HEK293 (cell line): ENCODE measurements around the gene JUP.
A peak's percentile ranks its signal among the peaks of the same experiment; 100 is the strongest.

Source experiments
- CTCF ChIA-PET: fragments of 350-600 bp; formaldehyde crosslinking; extraction: SDS; loops from one replicate; lab custom pipeline; 2021; ENCODE audit warnings: antibody characterized with exemption; lab: Yijun Ruan, JAX
- POLR2A ChIA-PET: fragments of 300-600 bp; formaldehyde crosslinking; extraction: SDS; loops from one replicate; lab custom pipeline; 2020; ENCODE audit warnings: antibody characterized with exemption, inconsistent platforms; lab: Yijun Ruan, JAX
- H3K27ac ChIP-seq: fragments of 200-500 bp; sonication (Bioruptor generic); 2 replicates; pipeline ENCODE4 v1.5.1; 2014; ENCODE audit warnings: low read depth, low read length, control low read depth, inconsistent platforms; ENCODE audit errors: extremely low read depth
- H3K36me3 ChIP-seq, 2 experiments: fragments of 200-500 bp in 1 of 2; sonication (Bioruptor generic) in 1 of 2; 1 replicate in 1 of 2; 2 replicates in 1 of 2; pipeline ENCODE4 v1.5.1; 2014 to 2017; ENCODE audit warnings: inconsistent platforms in 2 of 2, low read length in 2 of 2; ENCODE audit not compliant: control insufficient read depth in 2 of 2, insufficient read depth in 1 of 2
- H3K4me1 ChIP-seq: fragments of 200-500 bp; sonication (Bioruptor generic); 2 replicates; pipeline ENCODE4 v1.5.1; 2014; ENCODE audit warnings: mild to moderate bottlenecking, low read length, inconsistent platforms; ENCODE audit not compliant: control insufficient read depth, insufficient read depth
- H3K4me3 ChIP-seq: 2 replicates; pipeline ENCODE4 v1.5.1; 2011; ENCODE audit warnings: low read depth, mild to moderate bottlenecking, control low read depth, low read length, moderate library complexity
- H3K9me3 ChIP-seq: fragments of 200-500 bp; sonication (Bioruptor generic); 2 replicates; pipeline ENCODE4 v1.5.1; 2014; ENCODE audit warnings: low read depth, low read length, inconsistent platforms; ENCODE audit not compliant: control insufficient read depth, insufficient read depth
- EGR2 ChIP-seq: fragments of 450-650 bp; formaldehyde crosslinking; IDR thresholded peaks from 2 replicates; pipeline ENCODE4 v1.5.1; 2016; ENCODE audit warnings: low read depth, missing biosample characterization, missing genetic modification characterization
- ELK4 ChIP-seq: IDR thresholded peaks from 2 replicates; pipeline ENCODE4 v1.6.1; 2011; ENCODE audit warnings: mild to moderate bottlenecking, low read depth, low read length, borderline replicate concordance
- GLIS1 ChIP-seq: fragments of 450-650 bp; formaldehyde crosslinking; IDR thresholded peaks from 2 replicates; pipeline ENCODE4 v1.5.1; 2016; ENCODE audit warnings: missing biosample characterization, missing genetic modification characterization
- PRDM1 ChIP-seq: fragments of 450-650 bp; formaldehyde crosslinking; IDR thresholded peaks from 2 replicates; pipeline ENCODE4; 2016; ENCODE audit warnings: missing biosample characterization, missing genetic modification characterization
- REST ChIP-seq: fragments of 450-650 bp; formaldehyde crosslinking; IDR thresholded peaks from 2 replicates; pipeline ENCODE4 v1.5.1; 2016; ENCODE audit warnings: missing biosample characterization, missing genetic modification characterization
- SCRT2 ChIP-seq: fragments of 450-650 bp; formaldehyde crosslinking; IDR thresholded peaks from 2 replicates; pipeline ENCODE4 v1.5.1; 2016; ENCODE audit warnings: missing biosample characterization, missing genetic modification characterization
- SP3 ChIP-seq: fragments of 450-650 bp; formaldehyde crosslinking; IDR thresholded peaks from 2 replicates; pipeline ENCODE4 v1.5.1; 2016; ENCODE audit warnings: missing biosample characterization, missing genetic modification characterization
- TRIM28 ChIP-seq: IDR thresholded peaks from 2 replicates; pipeline ENCODE4 v1.6.1; 2011; ENCODE audit warnings: low read length, control low read depth, borderline replicate concordance
- ZBTB20 ChIP-seq: fragments of 450-650 bp; formaldehyde crosslinking; IDR thresholded peaks from 2 replicates; pipeline ENCODE4 v1.5.1; 2016; ENCODE audit warnings: missing biosample characterization, missing genetic modification characterization
- ZFHX2 ChIP-seq: fragments of 450-650 bp; formaldehyde crosslinking; conservative IDR thresholded peaks from 2 replicates; pipeline ENCODE4 v1.5.1; 2016; ENCODE audit warnings: missing biosample characterization, missing genetic modification characterization
- ZNF121 ChIP-seq: fragments of 450-650 bp; formaldehyde crosslinking; IDR thresholded peaks from 2 replicates; pipeline ENCODE4 v1.5.1; 2016; ENCODE audit warnings: missing biosample characterization, missing genetic modification characterization
- ZNF157 ChIP-seq: fragments of 450-650 bp; formaldehyde crosslinking; IDR thresholded peaks from 2 replicates; pipeline ENCODE4 v1.5.1; 2016; ENCODE audit warnings: missing biosample characterization, missing genetic modification characterization
- ZNF175 ChIP-seq: fragments of 450-650 bp; formaldehyde crosslinking; IDR thresholded peaks from 2 replicates; pipeline ENCODE4 v1.5.1; 2016; ENCODE audit warnings: missing biosample characterization, missing genetic modification characterization
- ZNF184 ChIP-seq: fragments of 450-650 bp; IDR thresholded peaks from 2 replicates; pipeline ENCODE4 v1.5.1; 2018; ENCODE audit warnings: missing biosample characterization, mild to moderate bottlenecking, missing genetic modification characterization
- ZNF223 ChIP-seq: fragments of 450-650 bp; formaldehyde crosslinking; IDR thresholded peaks from 2 replicates; pipeline ENCODE4 v1.5.1; 2016; ENCODE audit warnings: missing biosample characterization, missing genetic modification characterization
- ZNF354C ChIP-seq: fragments of 450-650 bp; formaldehyde crosslinking; IDR thresholded peaks from 2 replicates; pipeline ENCODE4 v1.5.1; 2016; ENCODE audit warnings: missing biosample characterization, missing genetic modification characterization, low read depth, borderline replicate concordance
- ZNF366 ChIP-seq: fragments of 450-650 bp; formaldehyde crosslinking; conservative IDR thresholded peaks from 2 replicates; pipeline ENCODE4 v1.5.1; 2016; ENCODE audit warnings: missing biosample characterization, missing genetic modification characterization
- ZNF426 ChIP-seq: fragments of 450-650 bp; formaldehyde crosslinking; IDR thresholded peaks from 2 replicates; pipeline ENCODE4 v1.5.1; 2017; ENCODE audit warnings: missing biosample characterization, missing genetic modification characterization, mild to moderate bottlenecking, inconsistent platforms, moderate library complexity
- ZNF514 ChIP-seq: fragments of 450-650 bp; formaldehyde crosslinking; IDR thresholded peaks from 2 replicates; pipeline ENCODE4 v1.5.1; 2016; ENCODE audit warnings: missing biosample characterization, missing genetic modification characterization
- ZNF571 ChIP-seq: fragments of 450-650 bp; formaldehyde crosslinking; IDR thresholded peaks from 2 replicates; pipeline ENCODE4 v1.5.0; 2017; ENCODE audit warnings: missing biosample characterization, missing genetic modification characterization
- ZNF585B ChIP-seq: fragments of 450-650 bp; formaldehyde crosslinking; IDR thresholded peaks from 2 replicates; pipeline ENCODE4 v1.5.1; 2016; ENCODE audit warnings: missing biosample characterization, missing genetic modification characterization
- ZNF645 ChIP-seq: fragments of 450-650 bp; formaldehyde crosslinking; IDR thresholded peaks from 2 replicates; pipeline ENCODE4; 2016; ENCODE audit warnings: missing biosample characterization, missing genetic modification characterization
- ZNF654 ChIP-seq: fragments of 450-650 bp; formaldehyde crosslinking; IDR thresholded peaks from 2 replicates; pipeline ENCODE4 v1.5.1; 2016; ENCODE audit warnings: low read depth, missing biosample characterization, missing genetic modification characterization
- ZNF768 ChIP-seq: fragments of 450-650 bp; formaldehyde crosslinking; IDR thresholded peaks from 2 replicates; pipeline ENCODE4 v1.5.1; 2018; ENCODE audit warnings: missing biosample characterization, mild to moderate bottlenecking, missing genetic modification characterization
- ZSCAN18 ChIP-seq: fragments of 450-650 bp; formaldehyde crosslinking; IDR thresholded peaks from 2 replicates; pipeline ENCODE4 v1.5.1; 2016; ENCODE audit warnings: missing biosample characterization, missing genetic modification characterization

JUP gene

GRCh38 chr17:41707803-41708669 lies 78.5 kb downstream of the JUP start:
- TF ChIP-seq ZNF121 (tag by site-specific recombination) (peak; percentile 41; the same call in 1 of the 2 replicates), ZNF175 (tag by site-specific recombination) (no peak), ZBTB20 (no peak), ELK4 (no peak), ZNF645 (no peak), ZNF223 (tag by site-specific recombination) (no peak)
- Histone ChIP-seq H3K27ac (no peak overlapping the region), H3K36me3 (no peaks in the 10 kb centered on the region), H3K4me3 (no peak overlapping the region), H3K9me3 (no peaks in the 10 kb centered on the region), H3K4me1 (no peaks in the 10 kb centered on the region)
- CTCF ChIA-PET = interaction anchor here (0.7 to 9.8 kb wide), 7 partner anchors 10 to 384 kb away, joined by 3 to 103 read pairs (median 6); no protein-coding TSS in a partner anchor
- POLR2A ChIA-PET = interaction anchor here (0.6 to 3.5 kb wide), 8 partner anchors 13 to 79 kb away, joined by 3 to 24 read pairs (median 4); partner anchors contain the start of genes EIF1 and JUP

- ChIA-PET CTCF (interaction anchor here (1.0 to 9.8 kb wide), 2 partner anchors 11 to 96 kb away, joined by 4 to 103 read pairs; no protein-coding TSS in a partner anchor), POLR2A (interaction anchor here (0.9 to 1.9 kb wide), 4 partner anchors 16 to 267 kb away, joined by 3 to 9 read pairs (median 8); partner anchors contain the start of gene EIF1)
- Histone ChIP-seq H3K4me3 (no peak overlapping the region), H3K27ac (no peak overlapping the region), H3K36me3 (no peaks in the 10 kb centered on the region), H3K4me1 (no peaks in the 10 kb centered on the region), H3K9me3 (no peaks in the 10 kb centered on the region)
- TF ChIP-seq SP3 (tag by site-specific recombination) (no peak), EGR2 (tag by site-specific recombination) (0 out of 2 replicates have a peak, but pooled peaks have one; percentile 45), ZSCAN18 (tag by site-specific recombination) (no peak), TRIM28 (no peak), ZNF366 (tag by site-specific recombination) (0 out of 2 replicates have a peak, but pooled peaks have one; percentile 20), ZNF585B (no peak), ZNF654 (tag by site-specific recombination) (no peak), ZNF157 (no peak), ZNF426 (tag by site-specific recombination) (no peak), ZNF514 (no peak), ZNF768 (tag by site-specific recombination) (no peak), GLIS1 (tag by site-specific recombination) (no peak), PRDM1 (tag by site-specific recombination) (peak; percentile 42; the same call in 1 of the 2 replicates), SCRT2 (tag by site-specific recombination) (no peak), REST (no peak), ZFHX2 (peak; percentile 42), ZNF571 (tag by site-specific recombination) (no peak), ZNF184 (tag by site-specific recombination) (no peak), ZNF354C (tag by site-specific recombination) (no peak)
Observed at GRCh38 chr17:41705271-41705991, 81.1 kb downstream of the JUP start.
